ENCODE results near the gene EEF1A2. TPM values are rescaled to one million over a fixed set of nuclear protein-coding genes. Genes with fewer than 3 reads are reported as not detected.
A peak's percentile ranks its signal among the peaks of the same experiment; 100 is the strongest.

EEF1A2 gene
- total RNA-seq, 1 experiment from 2014 or later, result 47.5 TPM

DNA sequence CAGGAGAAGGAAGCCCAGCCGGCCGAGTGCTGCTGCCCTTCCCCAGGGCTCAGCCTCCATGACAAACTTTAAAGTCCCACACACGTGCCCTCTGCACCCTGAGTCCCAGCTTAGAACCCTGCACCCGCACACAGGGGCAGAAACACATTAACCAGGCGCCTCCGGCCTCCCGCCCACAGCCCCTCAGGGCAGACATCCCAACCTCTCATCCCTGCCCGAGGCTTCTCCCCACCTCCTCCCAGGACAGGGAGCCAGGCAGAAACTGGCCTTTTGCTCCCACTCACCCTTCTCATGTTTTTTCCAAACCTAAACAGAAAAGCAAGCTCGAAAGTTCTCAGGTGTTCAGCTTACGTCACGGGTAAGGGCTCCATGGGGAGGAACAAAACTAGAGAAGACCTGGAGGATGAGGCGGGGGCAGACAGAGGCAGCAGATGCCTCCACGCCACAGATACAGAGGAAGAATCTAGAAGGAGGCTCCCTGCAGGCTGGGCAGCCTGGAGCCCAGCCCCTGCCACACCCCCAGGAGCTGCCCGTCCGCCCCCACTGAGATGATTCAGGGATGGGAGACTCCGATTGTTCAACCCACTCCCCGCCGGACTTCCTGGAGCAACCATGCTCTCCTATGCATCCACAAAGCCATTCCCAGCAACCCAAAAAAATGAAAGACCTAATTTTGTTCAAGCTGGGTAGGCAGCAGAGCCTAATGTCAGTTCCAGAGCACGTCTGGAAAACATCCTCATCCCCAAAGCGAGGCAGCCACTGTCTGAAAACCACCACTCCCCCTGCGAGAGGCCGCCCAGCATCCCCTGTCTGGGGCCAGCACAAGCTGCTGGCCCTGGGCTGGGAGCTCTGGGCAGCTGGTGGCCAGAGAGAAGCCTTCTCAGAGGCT, 35.2 kb downstream of the EEF1A2 start:
- DNase-seq (ENCODE audit: low spot score), result no peak
- in situ Hi-C loops (cut with HindIII; ENCODE audit: low sequenced_read_pairs), result no loop called here

DNA sequence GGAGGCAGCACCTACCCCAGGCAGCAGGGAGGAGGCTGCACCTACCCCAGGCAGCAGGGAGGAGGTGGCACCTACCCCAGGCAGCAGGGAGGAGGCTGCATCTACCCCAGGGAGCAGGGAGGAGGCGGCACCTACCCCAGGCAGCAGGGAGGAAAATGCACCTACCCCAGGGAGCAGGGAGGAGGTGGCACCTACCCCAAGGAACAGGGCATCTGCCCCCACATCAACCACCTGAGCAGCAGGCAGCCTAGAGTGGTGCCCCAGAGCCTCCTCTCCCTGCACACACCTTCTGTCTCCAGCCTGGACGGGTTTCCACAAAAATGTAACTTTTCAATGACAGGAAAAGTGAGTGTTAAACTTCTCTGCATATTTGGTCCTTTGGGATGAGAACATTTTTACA, 36.6 kb downstream of the EEF1A2 start:
- DNase-seq (ENCODE audit: low spot score), result no peak
- in situ Hi-C loops (cut with HindIII; ENCODE audit: low sequenced_read_pairs), result no loop called here

DNA sequence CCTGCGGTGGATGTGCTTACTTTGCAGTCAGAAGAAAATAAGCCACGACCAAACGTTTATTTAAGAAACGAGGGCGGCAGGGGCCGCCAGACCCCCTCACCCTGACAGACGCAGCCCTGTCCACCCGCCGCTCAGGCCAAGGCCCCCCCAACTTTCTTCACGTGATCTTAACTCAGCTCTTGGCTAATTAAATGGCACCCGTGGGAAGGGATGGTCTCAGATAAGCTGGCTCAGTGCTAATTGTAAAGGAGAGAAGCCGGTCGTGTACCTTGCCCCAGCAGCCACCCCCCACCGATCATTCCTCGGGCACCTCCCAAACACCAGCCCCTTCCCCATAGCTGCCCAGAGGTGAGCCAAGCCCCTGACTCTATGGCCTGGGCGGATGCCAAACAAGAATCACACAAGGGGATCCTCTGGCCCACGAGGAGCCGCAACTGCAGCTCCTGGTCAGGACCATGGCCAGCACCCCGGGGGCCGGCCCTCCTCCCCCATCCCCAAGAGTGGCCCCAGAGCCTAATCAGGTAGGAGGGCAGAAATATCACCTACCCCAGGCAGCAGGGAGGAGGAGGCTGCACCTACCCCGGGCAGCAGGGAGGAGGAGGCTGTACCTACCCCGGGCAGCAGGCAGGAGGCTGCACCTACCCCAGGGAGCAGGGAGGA, 37.6 kb downstream of the EEF1A2 start:
- in situ Hi-C loops (cut with HindIII; ENCODE audit: low sequenced_read_pairs), result no loop called here
- DNase-seq (ENCODE audit: low spot score), result no peak

DNA sequence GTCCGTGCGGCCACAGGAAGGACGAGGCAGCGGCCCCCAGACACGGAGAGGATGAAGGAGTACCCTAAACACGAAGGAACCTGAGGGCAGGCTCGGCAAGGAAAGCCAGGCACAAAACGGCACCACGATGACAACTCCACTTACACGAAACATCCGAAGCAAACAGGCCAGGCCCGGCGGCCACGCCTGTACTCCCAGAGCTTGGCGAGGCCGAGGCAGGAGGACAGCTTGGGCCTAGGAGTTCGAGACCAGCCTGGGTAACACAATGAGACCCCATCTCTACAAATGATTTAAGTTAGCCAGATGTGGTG, 39.9 kb downstream of the EEF1A2 start:
- in situ Hi-C loops (cut with HindIII; ENCODE audit: low sequenced_read_pairs), result no loop called here
- no peak for DNase-seq (ENCODE audit: low spot score)

DNA sequence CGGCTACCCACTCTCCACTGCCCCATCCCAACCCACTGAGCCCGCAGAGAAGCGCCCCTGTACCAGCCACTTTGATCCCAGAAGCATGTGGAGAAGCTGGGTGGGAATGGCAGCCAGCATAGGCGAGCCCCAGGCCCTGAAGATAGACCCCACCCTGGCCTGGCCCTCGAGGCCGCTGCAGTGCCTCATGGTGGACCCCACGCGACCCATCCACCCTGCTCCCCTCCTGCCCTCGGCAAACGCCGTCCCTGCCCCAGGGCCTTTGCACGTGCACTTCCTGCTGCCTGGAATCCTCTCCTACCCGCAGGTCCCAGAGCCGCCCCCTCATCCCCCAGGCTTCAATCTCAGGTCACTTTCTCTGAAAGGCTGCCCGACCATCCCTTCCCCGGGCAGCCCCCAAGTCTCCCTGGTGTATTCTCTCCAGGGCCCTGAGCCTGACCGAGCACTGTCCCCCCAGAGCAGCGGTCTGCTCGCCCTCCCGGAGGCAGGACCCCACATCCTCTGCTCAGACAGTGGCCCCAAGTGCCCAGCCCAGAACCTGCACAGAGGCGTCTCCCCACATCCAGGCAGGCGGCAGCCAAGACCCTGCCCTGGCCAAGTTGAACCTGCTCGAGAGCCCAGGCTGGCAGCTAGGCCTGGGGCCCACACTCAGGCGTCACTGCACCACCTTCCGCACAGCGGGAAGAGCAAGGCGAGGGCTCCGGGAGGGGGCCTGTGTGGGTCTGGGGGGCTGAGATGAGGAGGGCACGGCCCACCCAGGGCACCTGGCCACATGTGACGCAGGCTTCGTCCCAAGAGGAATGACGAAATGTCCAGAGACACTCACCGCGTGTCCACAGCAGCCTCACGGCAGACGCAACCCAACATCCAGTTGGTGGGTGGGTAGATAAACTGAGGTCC, 40.5 kb downstream of the EEF1A2 start:
- in situ Hi-C loops (cut with HindIII; ENCODE audit: low sequenced_read_pairs), result no loop called here
- DNase-seq (ENCODE audit: low spot score), result no peak

DNA sequence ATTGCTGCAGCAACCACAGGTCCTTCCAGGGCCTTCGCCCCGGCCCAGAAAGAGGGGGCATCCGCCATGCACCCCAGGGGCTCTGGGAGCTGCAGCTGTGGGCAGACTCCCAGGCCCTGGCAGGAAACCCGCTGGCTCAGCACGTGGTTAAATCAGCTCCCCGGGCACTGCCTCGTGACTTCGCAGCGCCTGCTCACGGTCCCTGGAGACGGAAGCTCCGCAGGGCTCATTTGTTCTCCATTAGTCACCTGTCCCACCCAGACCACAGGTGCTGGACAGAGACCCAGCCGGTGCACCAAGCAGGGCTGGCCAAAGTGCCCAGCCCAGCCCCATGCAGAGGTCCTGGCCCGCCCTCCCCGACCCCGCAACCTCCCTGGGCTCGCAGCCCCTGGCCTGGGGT, 41.1 kb downstream of the EEF1A2 start:
- in situ Hi-C loops (cut with HindIII; ENCODE audit: low sequenced_read_pairs), result no loop called here

DNA sequence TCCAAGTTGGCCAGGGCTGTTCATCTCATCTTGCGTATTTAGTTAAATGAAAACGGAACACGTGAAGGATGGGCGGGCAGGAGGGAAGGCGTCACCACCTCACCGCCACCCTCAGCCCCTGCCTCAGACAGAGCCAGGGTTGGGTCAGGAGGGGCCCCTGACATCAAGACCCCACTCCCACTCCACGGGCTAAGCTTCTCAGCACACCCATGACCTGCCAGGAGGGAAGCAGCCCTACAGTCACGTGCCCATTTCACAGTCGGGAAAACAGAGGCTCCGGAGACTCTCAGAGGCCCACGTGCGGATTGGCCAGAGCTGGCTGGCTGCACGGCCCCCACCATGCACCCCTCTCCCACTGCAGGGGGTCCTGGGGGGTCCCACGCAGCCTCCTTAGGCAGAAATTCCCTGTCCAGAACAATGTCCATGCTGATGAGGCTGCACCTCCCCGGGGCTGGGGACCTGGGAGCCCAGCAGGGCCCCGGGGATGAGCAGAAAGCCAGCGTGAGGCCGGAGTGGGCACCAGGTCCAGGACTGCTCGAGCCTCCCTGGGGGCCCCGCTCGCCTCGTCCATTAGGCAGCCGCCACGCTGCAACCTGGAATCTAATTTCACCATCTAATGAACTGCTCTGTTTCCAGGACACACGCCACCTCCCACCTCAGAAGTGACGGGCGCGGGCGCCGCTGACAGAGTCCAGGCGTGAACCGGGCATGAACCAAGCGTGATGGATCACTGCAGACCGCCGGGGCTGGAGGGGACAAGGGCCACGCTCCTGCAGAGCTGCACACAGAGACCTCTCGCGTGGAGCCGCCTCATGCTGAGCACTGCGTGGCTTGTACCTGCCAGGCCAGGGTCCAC, 42.2 kb downstream of the EEF1A2 start:
- in situ Hi-C loops (cut with HindIII; ENCODE audit: low sequenced_read_pairs), result no loop called here
- no peak for DNase-seq (ENCODE audit: low spot score)

More for the DNA sequence above, 41.1 kb downstream of the EEF1A2 start:
- DNase-seq (ENCODE audit: low spot score), result no peak

DNA sequence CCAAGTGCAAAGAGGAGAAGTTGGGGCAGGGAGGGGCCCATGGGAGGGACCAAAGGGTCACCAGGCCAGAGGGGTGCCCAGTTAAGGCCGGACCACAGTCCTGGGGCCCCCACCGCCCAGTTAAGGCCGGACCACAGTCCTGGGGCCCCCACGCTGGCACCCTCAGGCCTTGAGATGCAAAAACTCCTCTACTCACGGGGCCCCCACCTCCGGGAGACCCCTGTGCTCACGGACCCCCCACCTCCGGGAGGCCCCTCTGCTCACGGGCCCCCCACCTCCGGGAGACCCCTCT, 43.4 kb downstream of the EEF1A2 start:
- in situ Hi-C loops (cut with HindIII; ENCODE audit: low sequenced_read_pairs), result no loop called here
- DNase-seq (ENCODE audit: low spot score), result no peak

DNA sequence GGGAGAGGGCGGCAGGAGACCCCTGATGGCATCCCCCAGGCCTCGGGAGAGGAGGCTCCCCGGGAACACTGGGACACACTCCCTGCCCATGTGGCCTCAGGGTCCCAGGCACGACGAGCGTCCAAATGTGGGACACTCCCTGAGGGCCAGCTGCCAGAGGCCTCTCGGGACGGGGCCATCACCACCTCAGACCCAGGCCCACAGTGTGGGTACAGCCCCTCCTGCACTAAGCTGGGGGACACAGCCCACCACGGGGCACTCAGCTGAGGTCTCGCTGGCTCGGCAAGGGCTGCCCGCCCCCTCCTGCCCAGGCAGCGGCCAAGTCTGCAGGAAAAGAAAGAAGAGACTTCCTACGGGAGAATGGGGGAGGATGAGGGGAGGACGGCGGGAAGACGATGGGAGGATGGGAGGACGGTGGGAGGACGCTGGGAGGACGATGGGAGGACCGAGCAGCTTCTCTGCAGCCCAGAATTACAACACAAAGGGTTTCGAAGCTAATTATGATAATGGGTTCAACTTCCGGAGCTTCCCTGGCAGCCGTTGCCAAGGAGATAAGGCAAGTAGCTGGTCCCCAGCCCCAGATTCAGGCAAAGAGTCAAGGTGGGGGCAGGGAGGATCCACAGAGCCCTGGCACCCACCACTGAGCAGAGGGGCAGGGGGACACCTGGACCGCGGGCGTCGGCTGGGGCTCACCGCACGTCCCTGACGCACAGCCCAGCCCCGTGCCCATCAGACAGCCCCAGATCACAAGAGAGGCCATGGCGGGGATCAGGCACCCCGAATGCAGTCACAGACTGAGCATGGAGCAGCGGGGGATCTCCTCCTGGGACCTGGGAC, 43.9 kb downstream of the EEF1A2 start:
- DNase-seq (ENCODE audit: low spot score), result no peak
- in situ Hi-C loops (cut with HindIII; ENCODE audit: low sequenced_read_pairs), result no loop called here

DNA sequence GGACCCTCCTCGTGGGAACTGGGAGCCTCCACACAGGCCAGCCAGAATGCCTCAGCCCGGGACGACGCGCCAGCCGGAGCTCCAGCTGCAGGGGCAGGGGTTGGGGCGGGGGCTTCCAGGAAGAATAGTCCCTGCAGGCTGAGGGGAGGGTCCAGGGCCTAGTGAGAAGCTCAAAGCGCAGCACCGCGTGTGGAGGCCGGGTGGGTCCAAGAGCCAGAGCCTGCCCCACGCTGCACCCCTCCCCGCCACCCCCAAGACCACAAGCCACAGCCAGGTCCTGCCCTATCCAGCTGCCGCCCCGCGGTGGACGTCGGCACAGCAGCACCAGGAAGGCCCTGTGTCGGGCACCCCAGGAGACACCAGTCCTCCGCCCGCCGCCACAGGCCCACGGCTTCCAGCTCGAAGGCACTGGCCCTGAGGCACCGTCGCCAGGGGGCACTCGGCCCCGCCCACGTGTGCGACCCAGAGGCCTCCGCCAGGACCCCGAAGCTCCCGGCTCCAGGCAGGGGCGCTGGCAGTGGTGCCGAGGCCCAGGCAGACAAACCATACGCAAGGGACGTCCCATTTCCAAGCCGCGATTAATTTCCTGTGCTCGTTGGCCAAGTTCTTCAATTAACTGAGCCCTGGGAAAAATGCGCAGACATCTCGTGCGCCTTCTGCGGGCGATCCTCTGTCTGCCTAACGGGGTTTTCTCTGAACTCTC, 45.9 kb downstream of the EEF1A2 start:
- in situ Hi-C loops (cut with HindIII; ENCODE audit: low sequenced_read_pairs), result no loop called here

DNA sequence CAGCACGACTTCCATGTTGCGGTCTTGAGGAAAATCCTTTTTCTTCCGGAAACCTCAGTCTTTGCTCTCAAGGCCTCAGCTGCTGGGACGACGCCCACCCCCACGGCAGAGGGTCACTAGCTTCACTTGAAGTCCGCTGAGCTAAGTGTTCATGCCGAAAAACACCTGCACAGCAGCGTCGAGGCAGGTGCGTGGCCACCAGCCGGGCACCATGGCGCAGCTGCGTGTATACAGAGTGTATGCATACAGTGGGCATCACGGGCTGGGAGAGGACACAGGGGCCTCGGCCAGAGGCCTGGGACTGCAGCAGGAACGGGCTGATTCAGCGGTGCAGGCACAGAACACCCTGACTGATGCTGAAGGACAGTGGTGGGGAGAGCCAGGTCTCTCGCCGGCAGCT, 46.5 kb downstream of the EEF1A2 start:
- DNase-seq (ENCODE audit: low spot score), result no peak
- in situ Hi-C loops (cut with HindIII; ENCODE audit: low sequenced_read_pairs), result no loop called here

More for the DNA sequence above, 45.9 kb downstream of the EEF1A2 start:
- DNase-seq (ENCODE audit: low spot score), result no peak

DNA sequence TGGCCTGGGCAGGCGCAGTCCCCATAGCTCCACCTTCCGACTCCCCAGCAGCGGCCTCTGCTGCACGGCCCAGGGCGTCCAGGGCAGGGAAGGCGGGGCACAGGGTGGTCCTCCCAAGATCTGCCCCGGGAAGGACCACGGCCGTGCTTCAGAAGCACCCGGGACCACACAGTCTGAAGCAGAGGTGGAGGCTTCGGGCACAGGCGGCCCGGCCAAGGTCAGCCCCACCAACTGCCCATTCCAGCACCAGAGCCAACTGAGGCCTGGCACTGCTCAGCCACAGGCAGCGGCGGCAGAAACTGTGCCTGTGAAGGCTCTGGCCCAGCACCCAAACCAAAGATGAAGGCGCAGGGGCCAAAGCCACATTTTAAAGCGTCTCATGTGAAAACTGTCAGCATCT, 47.1 kb downstream of the EEF1A2 start:
- in situ Hi-C loops (cut with HindIII; ENCODE audit: low sequenced_read_pairs), result no loop called here
- no peak for DNase-seq (ENCODE audit: low spot score)

DNA sequence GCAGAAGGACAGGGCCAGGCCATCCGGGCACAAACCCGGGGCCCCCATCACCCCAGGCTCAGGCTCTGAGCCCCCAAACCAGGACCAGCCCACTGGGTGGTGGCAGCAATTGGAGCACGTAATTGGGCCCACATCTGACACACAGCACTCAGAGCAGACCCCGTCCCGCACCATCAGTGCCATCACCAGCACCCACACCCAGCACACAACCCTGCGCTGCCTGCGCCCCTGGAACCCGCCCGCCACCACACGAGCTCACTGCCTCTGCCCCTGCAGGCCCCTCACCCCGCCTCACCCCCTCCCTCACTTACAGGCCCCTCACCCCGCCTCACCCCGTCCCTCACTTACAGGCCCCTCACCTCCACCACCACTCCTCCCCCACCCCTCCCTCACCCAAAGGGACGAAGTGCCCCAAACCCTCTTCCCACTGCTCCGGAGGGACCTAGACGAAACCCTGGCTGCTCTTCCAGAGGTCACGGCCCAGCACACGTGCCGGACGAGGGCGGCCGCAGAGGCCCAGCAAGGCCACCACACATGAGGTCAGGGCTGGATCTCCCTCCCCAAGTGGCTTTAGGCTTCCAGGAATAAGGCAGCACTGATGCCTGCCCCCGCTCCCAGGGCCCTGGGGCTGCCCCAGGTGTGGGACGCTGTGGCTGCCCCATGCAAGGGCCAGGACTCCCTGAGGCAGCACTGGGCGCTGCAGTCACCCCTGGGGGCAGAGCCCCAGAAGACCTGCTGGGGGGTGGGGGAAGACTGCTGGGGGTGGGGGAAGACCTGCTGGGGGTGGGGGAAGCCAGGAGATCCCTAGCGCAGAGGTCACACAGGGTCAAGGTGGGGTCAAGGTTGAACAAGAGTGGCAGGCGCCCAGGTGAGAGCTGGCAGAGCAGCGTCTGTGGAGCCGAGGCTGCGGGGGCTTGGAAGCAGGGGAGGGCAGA, 48.8 kb downstream of the EEF1A2 start:
- in situ Hi-C loops (cut with HindIII; ENCODE audit: low sequenced_read_pairs), result no loop called here
- no peak for DNase-seq (ENCODE audit: low spot score)

DNA sequence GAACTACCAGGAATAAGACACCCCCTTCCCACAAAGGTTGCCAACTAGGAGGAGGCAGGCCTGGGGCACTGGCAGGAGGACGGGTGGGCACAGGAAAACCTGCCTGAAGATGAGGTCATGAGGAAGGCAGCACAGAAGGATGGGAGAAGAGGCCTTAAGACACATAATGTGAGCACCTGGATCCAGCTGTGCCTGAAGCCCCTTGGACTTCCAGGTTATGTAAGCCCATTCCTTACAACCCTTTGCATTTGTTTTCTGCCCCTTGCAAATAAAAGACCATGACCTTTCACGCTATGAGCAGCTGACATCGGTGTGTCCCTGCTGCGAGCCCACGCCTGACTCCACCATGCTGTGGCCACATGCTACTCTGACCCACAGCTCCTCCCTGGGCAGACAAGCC, 49.9 kb downstream of the EEF1A2 start:
- in situ Hi-C loops (cut with HindIII; ENCODE audit: low sequenced_read_pairs), result no loop called here

DNA sequence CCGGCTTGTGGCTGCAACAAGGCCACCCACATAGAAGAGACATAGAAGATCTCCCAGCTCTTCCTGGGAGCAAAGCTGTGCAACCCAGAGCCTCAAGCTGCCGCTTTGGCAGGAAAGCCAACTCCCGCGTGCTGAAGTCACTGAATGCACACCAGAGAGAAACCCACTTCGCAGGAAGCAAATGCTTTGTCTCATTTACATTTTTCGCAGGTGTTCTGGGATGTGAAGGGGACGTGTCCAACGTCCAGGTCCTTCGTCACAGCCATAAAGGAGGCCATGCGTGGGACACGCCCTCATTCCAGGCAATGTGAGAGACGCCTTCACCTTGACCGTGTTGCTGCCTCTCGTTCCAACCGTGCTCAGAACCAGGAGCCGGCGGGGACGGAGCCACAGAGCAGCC, 50.9 kb downstream of the EEF1A2 start:
- in situ Hi-C loops (cut with HindIII; ENCODE audit: low sequenced_read_pairs), result no loop called here
- peak; percentile 70 for DNase-seq (ENCODE audit: low spot score)

More for the DNA sequence above, 49.9 kb downstream of the EEF1A2 start:
- no peak for DNase-seq (ENCODE audit: low spot score)

DNA sequence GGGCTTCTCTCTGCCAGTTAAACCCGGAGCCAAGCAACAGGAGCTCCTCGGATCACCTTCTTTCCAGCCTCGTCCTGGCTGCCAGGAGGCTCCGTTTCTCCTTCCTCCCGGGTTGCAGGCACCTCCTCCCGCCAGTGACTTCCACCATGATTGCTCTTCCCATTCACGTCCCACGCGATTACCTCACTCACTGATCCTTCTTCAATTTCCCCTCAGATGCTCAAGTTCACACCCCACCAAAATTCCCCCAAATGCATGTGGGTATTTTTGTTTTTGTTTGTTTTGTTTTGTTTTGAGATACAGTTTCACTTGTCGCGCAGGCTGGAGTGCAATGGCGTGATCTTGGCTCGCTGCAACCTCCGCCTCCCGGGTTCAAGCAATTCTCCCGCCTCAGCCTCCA, 51.6 kb downstream of the EEF1A2 start:
- DNase-seq (ENCODE audit: low spot score), result no peak
- in situ Hi-C loops (cut with HindIII; ENCODE audit: low sequenced_read_pairs), result no loop called here

Measured in G401 (cell line).